Neuronal stem cell (in vitro differentiated cells): Measurements from ENCODE around the gene SHANK3.

ENCODE experiments used
- DNase-seq: peaks from one replicate; pipeline ENCODE4 v3.0.0-alpha.2; 2013; ENCODE audit warnings: low spot score
- H2AFZ ChIP-seq: one replicate; pipeline ENCODE4 v1.6.1; 2013; ENCODE audit warnings: mild to moderate bottlenecking, low read length, inconsistent platforms
- H2AK5ac ChIP-seq: 2 replicates; pipeline ENCODE4 v1.6.1; 2013; ENCODE audit warnings: low read depth, mild to moderate bottlenecking, inconsistent platforms, low read length, moderate library complexity, mixed read lengths
- H2BK120ac ChIP-seq: 2 replicates; pipeline ENCODE4 v1.6.1; 2013; ENCODE audit warnings: low read depth, mild to moderate bottlenecking, inconsistent platforms, low read length, moderate library complexity, mixed read lengths
- H2BK12ac ChIP-seq: one replicate; pipeline ENCODE4 v1.6.1; 2013; ENCODE audit warnings: low read length, inconsistent platforms
- H2BK15ac ChIP-seq: 2 replicates; pipeline ENCODE4 v1.6.1; 2013; ENCODE audit warnings: mild to moderate bottlenecking, low read length, inconsistent platforms, mixed read lengths
- H2BK5ac ChIP-seq: one replicate; pipeline ENCODE4 v1.6.1; 2013; ENCODE audit warnings: inconsistent platforms, mild to moderate bottlenecking, low read length, moderate library complexity
- H3K14ac ChIP-seq: one replicate; pipeline ENCODE4 v1.6.1; 2013; ENCODE audit warnings: low read length, inconsistent platforms
- H3K18ac ChIP-seq: 2 replicates; pipeline ENCODE4 v1.6.1; 2013; ENCODE audit warnings: low read length, inconsistent platforms
- H3K23ac ChIP-seq: 2 replicates; pipeline ENCODE4 v1.6.1; 2013; ENCODE audit warnings: low read depth, mild to moderate bottlenecking, mixed read lengths, low read length, inconsistent platforms; ENCODE audit not compliant: poor library complexity
- H3K27ac ChIP-seq: replicated peaks from 3 replicates; pipeline ENCODE4 v1.5.1; 2013; ENCODE audit warnings: low read length, inconsistent platforms
- H3K27me3 ChIP-seq, 3 experiments: 2 replicates each; pipeline ENCODE4 v1.6.1; 2013; ENCODE audit warnings: low read length in 3 of 3, mild to moderate bottlenecking in 2 of 3, inconsistent platforms in 1 of 3, low read depth in 1 of 3, mixed read lengths in 1 of 3, moderate library complexity in 1 of 3; ENCODE audit not compliant: control insufficient read depth in 3 of 3, insufficient read depth in 3 of 3
- H3K36me3 ChIP-seq, 2 donors: replicated peaks in 1 of 2; 2 replicates each; pipeline ENCODE4 v1.6.1; 2013; ENCODE audit warnings: low read length in 2 of 2; ENCODE audit not compliant: control insufficient read depth in 2 of 2, insufficient read depth in 2 of 2
- H3K4ac ChIP-seq: 2 replicates; pipeline ENCODE4 v1.6.1; 2013; ENCODE audit warnings: inconsistent platforms, mild to moderate bottlenecking, low read length, moderate library complexity
- H3K4me1 ChIP-seq, 2 donors: 1 replicate in 1 of 2; 2 replicates in 1 of 2; pipeline ENCODE4 v1.6.1; 2013; ENCODE audit warnings: low read length in 2 of 2, low read depth in 1 of 2; ENCODE audit not compliant: control insufficient read depth in 2 of 2, insufficient read depth in 1 of 2
- H3K4me2 ChIP-seq: one replicate; pipeline ENCODE4 v1.6.1; 2013; ENCODE audit warnings: mild to moderate bottlenecking, low read length, inconsistent platforms; ENCODE audit not compliant: insufficient read depth, poor library complexity, severe bottlenecking
- H3K4me3 ChIP-seq, 2 donors: 2 replicates each; pipeline ENCODE4 v1.5.1; 2013; ENCODE audit warnings: low read length in 2 of 2, mild to moderate bottlenecking in 2 of 2, inconsistent platforms in 1 of 2, moderate library complexity in 1 of 2
- H3K79me1 ChIP-seq: one replicate; pipeline ENCODE4 v1.6.1; 2013; ENCODE audit warnings: low read depth, mild to moderate bottlenecking, inconsistent platforms, low read length, moderate library complexity
- H3K9ac ChIP-seq: one replicate; pipeline ENCODE4 v1.6.1; 2013; ENCODE audit warnings: mild to moderate bottlenecking, low read depth, low read length, inconsistent platforms; ENCODE audit not compliant: poor library complexity
- H3K9me3 ChIP-seq, 2 donors: replicated peaks in 1 of 2; 2 replicates each; pipeline versions ENCODE3 to v1.6.1; 2013; ENCODE audit warnings: low read length in 2 of 2, mild to moderate bottlenecking in 2 of 2, inconsistent platforms in 1 of 2, low read depth in 1 of 2, mixed read lengths in 1 of 2, moderate library complexity in 1 of 2; ENCODE audit not compliant: control insufficient read depth in 2 of 2, insufficient read depth in 1 of 2
- H4K8ac ChIP-seq: one replicate; pipeline ENCODE4 v1.6.1; 2013; ENCODE audit warnings: low read depth, mild to moderate bottlenecking, inconsistent platforms, low read length, moderate library complexity
- H4K91ac ChIP-seq: one replicate; pipeline ENCODE4 v1.6.1; 2013; ENCODE audit warnings: low read length, low read depth, mild to moderate bottlenecking, inconsistent platforms; ENCODE audit not compliant: poor library complexity
- WGBS, 2 donors: extraction: QIAGEN DNeasy Blood & Tissue Kit; methylation state at CpG; one replicate each; pipeline ENCODE4 v1.1.7; 2013; ENCODE audit warnings: missing lambda C conversion rate in 2 of 2, mixed read lengths in 1 of 2; ENCODE audit not compliant: insufficient read length in 2 of 2, insufficient replicate concordance in 1 of 2; ENCODE audit errors: extremely low coverage in 2 of 2; 5-methylcytosine and 5-hydroxymethylcytosine counted together

The SHANK3 gene

GRCh38 chr22:50704510-50705218 is 32.0 kb downstream of the SHANK3 start:
- no peaks in the 10 kb centered on the region for H3K27me3 ChIP-seq
- H4K8ac ChIP-seq = no peak overlapping the region
- peak overlapping the region; percentile 92 for H3K18ac ChIP-seq
- peaks cover 7% of the 10 kb centered on the region for H3K79me1 ChIP-seq
- H3K9me3 ChIP-seq = no peaks in the 10 kb centered on the region
- H3K36me3 ChIP-seq = peaks cover 9 to 77% of the 10 kb centered on the region in 2 donors
- peak overlapping the region; percentile 72 for H3K9ac ChIP-seq
- peak overlapping the region in 1 of 2 donors; percentile 22 for H3K4me3 ChIP-seq
- H3K27ac ChIP-seq = peak overlapping the region; percentile 66
- peaks cover 14 to 20% of the 10 kb centered on the region in 2 donors for H3K4me1 ChIP-seq
- peak overlapping the region; percentile 62 for H2BK15ac ChIP-seq
- no CpG with 5 or more reads among the region's 37 CpGs for WGBS, 2 donors
- peak overlapping the region; percentile 70 for H3K4me2 ChIP-seq
- peak overlapping the region; percentile 83 for H2BK5ac ChIP-seq
- DNase-seq = no peak
- H2BK12ac ChIP-seq = peak overlapping the region; percentile 14
- H4K91ac ChIP-seq = peak overlapping the region; percentile 53
- no peak overlapping the region for H3K14ac ChIP-seq
- H3K4ac ChIP-seq = no peak overlapping the region
- H3K23ac ChIP-seq = peak overlapping the region; percentile 25
- H2AK5ac ChIP-seq = peak overlapping the region; percentile 85
- H2BK120ac ChIP-seq = peak overlapping the region; percentile 16
- no peak overlapping the region for H2AFZ ChIP-seq

- H3K4me1 ChIP-seq = peaks cover 14 to 18% of the 10 kb centered on the region in 2 donors
- H4K8ac ChIP-seq = no peak overlapping the region
- H4K91ac ChIP-seq = no peak overlapping the region
- H3K4me2 ChIP-seq = peak overlapping the region; percentile 70
- no peak overlapping the region for H3K23ac ChIP-seq
- peak overlapping the region; percentile 34 to 69 for H3K4me3 ChIP-seq
- H2AK5ac ChIP-seq = peak overlapping the region; percentile 85
- no CpG with 5 or more reads among the region's 23 CpGs for WGBS, 2 donors
- peak overlapping the region; percentile 16 for H2BK120ac ChIP-seq
- no peaks in the 10 kb centered on the region for H3K27me3 ChIP-seq
- peak overlapping the region; percentile 84 for H2AFZ ChIP-seq
- DNase-seq = peak; percentile 93
- peak overlapping the region; percentile 92 for H3K18ac ChIP-seq
- H3K9ac ChIP-seq = peak overlapping the region; percentile 71
- H2BK15ac ChIP-seq = peak overlapping the region; percentile 90
- H3K9me3 ChIP-seq = no peaks in the 10 kb centered on the region
- H3K4ac ChIP-seq = no peak overlapping the region
- no peak overlapping the region for H3K14ac ChIP-seq
- peak overlapping the region; percentile 66 for H3K27ac ChIP-seq
- no peak overlapping the region for H2BK5ac ChIP-seq
- no peak overlapping the region for H2BK12ac ChIP-seq
- H3K79me1 ChIP-seq = peaks cover 7% of the 10 kb centered on the region
- H3K36me3 ChIP-seq = peaks cover 12 to 77% of the 10 kb centered on the region in 2 donors
Measured at GRCh38 chr22:50705219-50705691, 32.6 kb downstream of the SHANK3 start.

GRCh38 chr22:50705851-50706351 is 33.3 kb downstream of the SHANK3 start:
- Histone ChIP-seq H3K9ac (peak overlapping the region; percentile 92), H3K4me1 (peaks cover 14 to 20% of the 10 kb centered on the region in 2 donors), H2BK5ac (no peak overlapping the region), H2AFZ (no peak overlapping the region), H3K27ac (no peak overlapping the region), H4K8ac (peak overlapping the region; percentile 52), H4K91ac (peak overlapping the region; percentile 9), H3K79me1 (peaks cover 7% of the 10 kb centered on the region), H3K4me3 (peak overlapping the region in 1 of 2 donors; percentile 34), H3K4me2 (peak overlapping the region; percentile 46), H2BK12ac (peak overlapping the region; percentile 59), H3K4ac (peak overlapping the region; percentile 79), H3K9me3 (peaks cover 0 to 3% of the 10 kb centered on the region in 2 donors), H3K14ac (peak overlapping the region; percentile 41), H3K18ac (peak overlapping the region; percentile 59), H3K36me3 (peaks cover 14 to 80% of the 10 kb centered on the region in 2 donors), H2AK5ac (peak overlapping the region; percentile 94), H2BK15ac (peak overlapping the region; percentile 90), H3K27me3 (no peaks in the 10 kb centered on the region), H3K23ac (peak overlapping the region; percentile 53), H2BK120ac (no peak overlapping the region)
- DNase-seq = no peak
- WGBS, 2 donors = no CpG with 5 or more reads among the region's 27 CpGs

- Histone ChIP-seq H3K79me1 (peaks cover 7% of the 10 kb centered on the region), H3K4me3 (peak overlapping the region in 1 of 2 donors; percentile 20), H4K8ac (peak overlapping the region; percentile 52), H3K23ac (peak overlapping the region; percentile 53), H2BK5ac (no peak overlapping the region), H3K14ac (no peak overlapping the region), H4K91ac (peak overlapping the region; percentile 9), H3K4me2 (no peak overlapping the region), H3K4ac (no peak overlapping the region), H3K4me1 (peaks cover 14 to 23% of the 10 kb centered on the region in 2 donors), H3K9me3 (peaks cover 0 to 3% of the 10 kb centered on the region in 2 donors), H2BK120ac (no peak overlapping the region), H2BK15ac (no peak overlapping the region), H3K27me3 (no peaks in the 10 kb centered on the region), H2AFZ (no peak overlapping the region), H2AK5ac (no peak overlapping the region), H3K9ac (no peak overlapping the region), H3K36me3 (peaks cover 19 to 79% of the 10 kb centered on the region in 2 donors), H3K27ac (no peak overlapping the region), H3K18ac (peak overlapping the region; percentile 59), H2BK12ac (no peak overlapping the region)
- no peak for DNase-seq
- no CpG with 5 or more reads among the region's 14 CpGs for WGBS, 2 donors
Measured at GRCh38 chr22:50706481-50707125, 34.0 kb downstream of the SHANK3 start.
